MCF 10A (cell line): ENCODE data around the gene UPF2. TPM values are rescaled to one million over a fixed set of nuclear protein-coding genes. Genes with fewer than 3 reads are reported as not detected.

ENCODE experiments used
- total RNA-seq: library from RNA; stranded (reverse); gene quantifications from 2 replicates; pipeline ENCODE4 v1.2.3, GENCODE V29; 2022

Gene UPF2
- total RNA-seq, 1 experiment from 2014 or later: 24.7 TPM

Other genes with a start within 250 kb of the UPF2 start
- gene PROSER2, start 219.5 kb downstream of the UPF2 start, total RNA-seq: 29.2 and 58.0 TPM in 2 replicates
- gene DHTKD1, start 26.1 kb upstream of the UPF2 start, total RNA-seq: 16.0 and 17.3 TPM in 2 replicates
- gene SEC61A2, start 86.9 kb upstream of the UPF2 start, total RNA-seq: 11.4 and 17.4 TPM in 2 replicates
- gene NUDT5, start 153.1 kb upstream of the UPF2 start, total RNA-seq: 77.7 and 84.2 TPM in 2 replicates
- 113 and 114 TPM in 2 replicates for gene CDC123, start 153.4 kb upstream of the UPF2 start, total RNA-seq